ENCODE data around the gene KAZN.

- no peak for TF ChIP-seq YY1 (tag by site-specific recombination; IDR thresholded peaks at IDR 0.05)
- no peak for TF ChIP-seq ZNF335 (tag by site-specific recombination; conservative IDR thresholded peaks at IDR 0.05)
- TF ChIP-seq KLF10 (tag by site-specific recombination; IDR thresholded peaks at IDR 0.05), result no peak
- TF ChIP-seq ZNF660 (tag by site-specific recombination; IDR thresholded peaks at IDR 0.05), result no peak
- no peak for TF ChIP-seq ZNF175 (tag by site-specific recombination; IDR thresholded peaks at IDR 0.05)
Observed at GRCh38 chr1:14887764-14888350, 289.4 kb downstream of the KAZN start.

All from HEK293 (cell line).